ENCODE measurements around the gene LENG1. TPM values are rescaled to one million over a fixed set of nuclear protein-coding genes. Genes with fewer than 3 reads are reported as not detected.

The LENG1 gene
- total and polyA plus RNA-seq, 2 donors: 11.9 to 12.1 TPM

GRCh38 chr19:54129617-54129996, 29.9 kb downstream of the LENG1 start:
- Histone ChIP-seq H3K4me3 (ENCODE audit: low read length in 2 of 2) (no peak overlapping the region), H3K27me3 (ENCODE audit: control insufficient read depth in 2 of 2, insufficient read depth in 1 of 2, low read length in 1 of 2) (no peaks in the 10 kb centered on the region), H3K27ac (ENCODE audit: low read depth in 1 of 2, low read length in 1 of 2) (no peak overlapping the region), H3K9me3 (ENCODE audit: control insufficient read depth in 2 of 2, insufficient read depth in 1 of 2, low read length in 1 of 2) (peaks cover 2 to 4% of the 10 kb centered on the region in 2 donors), H3K4me1 (ENCODE audit: control insufficient read depth in 2 of 2, insufficient read depth in 2 of 2, low read length in 2 of 2) (no peaks in the 10 kb centered on the region), H3K36me3 (ENCODE audit: control insufficient read depth in 2 of 2, insufficient read depth in 2 of 2, low read length in 1 of 2) (peaks cover 44 to 56% of the 10 kb centered on the region in 2 donors)
- 97% methylated on average over 20 of the region's 20 CpGs for WGBS
- DNase-seq (ENCODE audit: low read depth in 6 of 9, low spot score in 9 of 9): no peak

GRCh38 chr19:54128796-54129616, 30.5 kb downstream of the LENG1 start:
- DNase-seq (ENCODE audit: low read depth in 6 of 9, low spot score in 9 of 9): no peak
- WGBS: 99% methylated on average over 41 of the region's 41 CpGs

DNA sequence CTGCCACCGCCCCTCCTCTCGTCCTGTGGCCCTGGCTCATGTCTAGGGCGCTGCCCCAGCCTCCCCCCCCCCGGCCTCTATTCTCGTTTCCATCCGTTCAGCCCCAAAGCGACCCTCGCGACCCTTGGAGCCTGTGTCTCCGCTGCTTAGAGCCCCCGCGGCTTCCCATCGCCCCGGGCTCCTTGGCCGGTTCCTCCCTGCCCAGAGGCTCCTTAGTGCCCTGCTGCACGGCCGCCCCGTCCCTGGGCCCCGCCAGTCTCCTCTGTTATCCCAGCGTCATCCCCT, 31.1 kb downstream of the LENG1 start:
- H3K9me3 ChIP-seq (ENCODE audit: control insufficient read depth in 2 of 2, insufficient read depth in 1 of 2, low read length in 1 of 2): no peaks in the 10 kb centered on the region
- H3K36me3 ChIP-seq (ENCODE audit: control insufficient read depth in 2 of 2, insufficient read depth in 2 of 2, low read length in 1 of 2): peaks cover 55 to 68% of the 10 kb centered on the region in 2 donors
- no peaks in the 10 kb centered on the region for H3K4me1 ChIP-seq (ENCODE audit: control insufficient read depth in 2 of 2, insufficient read depth in 2 of 2, low read length in 2 of 2)
- WGBS: 94% methylated on average over 20 of the region's 20 CpGs
- H3K27ac ChIP-seq (ENCODE audit: low read depth in 1 of 2, low read length in 1 of 2): no peak overlapping the region
- H3K27me3 ChIP-seq (ENCODE audit: control insufficient read depth in 2 of 2, insufficient read depth in 1 of 2, low read length in 1 of 2): no peaks in the 10 kb centered on the region
- no peak for DNase-seq (ENCODE audit: low read depth in 6 of 9, low spot score in 9 of 9)
- no peak overlapping the region for H3K4me3 ChIP-seq (ENCODE audit: low read length in 2 of 2)

More at GRCh38 chr19:54128796-54129616, 30.5 kb downstream of the LENG1 start:
- H3K36me3 ChIP-seq (ENCODE audit: control insufficient read depth in 2 of 2, insufficient read depth in 2 of 2, low read length in 1 of 2): peaks cover 49 to 62% of the 10 kb centered on the region in 2 donors
- no peaks in the 10 kb centered on the region for H3K4me1 ChIP-seq (ENCODE audit: control insufficient read depth in 2 of 2, insufficient read depth in 2 of 2, low read length in 2 of 2)
- H3K9me3 ChIP-seq (ENCODE audit: control insufficient read depth in 2 of 2, insufficient read depth in 1 of 2, low read length in 1 of 2): peaks cover 2 to 4% of the 10 kb centered on the region in 2 donors
- H3K27me3 ChIP-seq (ENCODE audit: control insufficient read depth in 2 of 2, insufficient read depth in 1 of 2, low read length in 1 of 2): no peaks in the 10 kb centered on the region
- no peak overlapping the region for H3K4me3 ChIP-seq (ENCODE audit: low read length in 2 of 2)
- H3K27ac ChIP-seq (ENCODE audit: low read depth in 1 of 2, low read length in 1 of 2): no peak overlapping the region

DNA sequence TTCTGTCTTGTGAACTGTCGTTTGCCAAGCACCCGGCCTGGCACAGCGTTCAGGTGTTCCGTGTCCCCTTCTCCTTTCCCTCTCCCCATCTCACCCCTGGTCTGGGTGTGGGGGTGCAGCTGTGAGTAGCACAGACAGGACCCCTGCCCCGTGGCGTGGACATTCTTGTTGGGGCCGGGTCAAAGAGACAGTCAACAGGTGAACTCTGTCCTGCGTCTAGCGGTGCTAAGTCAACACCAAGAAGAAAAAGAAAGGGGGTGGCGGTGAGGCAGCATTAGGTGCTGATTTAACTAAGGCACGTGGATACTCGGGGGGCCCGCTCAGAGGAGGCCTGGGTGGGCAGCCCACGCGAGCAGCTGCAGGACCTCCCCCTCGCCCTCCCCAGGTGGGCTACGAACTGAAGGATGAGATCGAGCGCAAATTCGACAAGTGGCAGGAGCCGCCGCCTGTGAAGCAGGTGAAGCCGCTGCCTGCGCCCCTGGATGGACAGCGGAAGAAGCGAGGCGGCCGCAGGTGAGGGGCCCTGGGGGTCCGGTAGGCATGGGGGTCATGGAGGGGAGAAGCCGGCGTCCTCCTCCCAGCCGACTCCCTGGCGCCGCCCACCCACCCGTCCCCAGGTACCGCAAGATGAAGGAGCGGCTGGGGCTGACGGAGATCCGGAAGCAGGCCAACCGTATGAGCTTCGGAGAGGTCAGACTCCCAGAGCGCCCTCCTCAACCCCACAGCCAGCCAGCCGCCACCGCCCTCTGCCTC, 31.7 kb downstream of the LENG1 start:
- no peaks in the 10 kb centered on the region for H3K4me1 ChIP-seq (ENCODE audit: control insufficient read depth in 2 of 2, insufficient read depth in 2 of 2, low read length in 2 of 2)
- peaks cover 57 to 73% of the 10 kb centered on the region in 2 donors for H3K36me3 ChIP-seq (ENCODE audit: control insufficient read depth in 2 of 2, insufficient read depth in 2 of 2, low read length in 1 of 2)
- 95% methylated on average over 44 of the region's 44 CpGs for WGBS
- no peak overlapping the region for H3K4me3 ChIP-seq (ENCODE audit: low read length in 2 of 2)
- H3K27me3 ChIP-seq (ENCODE audit: control insufficient read depth in 2 of 2, insufficient read depth in 1 of 2, low read length in 1 of 2): no peaks in the 10 kb centered on the region
- no peak for DNase-seq (ENCODE audit: low read depth in 6 of 9, low spot score in 9 of 9)
- H3K27ac ChIP-seq (ENCODE audit: low read depth in 1 of 2, low read length in 1 of 2): no peak overlapping the region
- no peaks in the 10 kb centered on the region for H3K9me3 ChIP-seq (ENCODE audit: control insufficient read depth in 2 of 2, insufficient read depth in 1 of 2, low read length in 1 of 2)

- H3K4me1 ChIP-seq (ENCODE audit: control insufficient read depth in 2 of 2, insufficient read depth in 2 of 2, low read length in 2 of 2): no peaks in the 10 kb centered on the region
- H3K9me3 ChIP-seq (ENCODE audit: control insufficient read depth in 2 of 2, insufficient read depth in 1 of 2, low read length in 1 of 2): no peaks in the 10 kb centered on the region
- peaks cover 59 to 83% of the 10 kb centered on the region in 2 donors for H3K36me3 ChIP-seq (ENCODE audit: control insufficient read depth in 2 of 2, insufficient read depth in 2 of 2, low read length in 1 of 2)
- WGBS: 96% methylated on average over 9 of the region's 9 CpGs
- no peaks in the 10 kb centered on the region for H3K27me3 ChIP-seq (ENCODE audit: control insufficient read depth in 2 of 2, insufficient read depth in 1 of 2, low read length in 1 of 2)
- no peak for DNase-seq (ENCODE audit: low read depth in 6 of 9, low spot score in 9 of 9)
- H3K27ac ChIP-seq (ENCODE audit: low read depth in 1 of 2, low read length in 1 of 2): no peak overlapping the region
- no peak overlapping the region for H3K4me3 ChIP-seq (ENCODE audit: low read length in 2 of 2)
Observed at GRCh38 chr19:54125713-54126112, 33.8 kb downstream of the LENG1 start.

DNA sequence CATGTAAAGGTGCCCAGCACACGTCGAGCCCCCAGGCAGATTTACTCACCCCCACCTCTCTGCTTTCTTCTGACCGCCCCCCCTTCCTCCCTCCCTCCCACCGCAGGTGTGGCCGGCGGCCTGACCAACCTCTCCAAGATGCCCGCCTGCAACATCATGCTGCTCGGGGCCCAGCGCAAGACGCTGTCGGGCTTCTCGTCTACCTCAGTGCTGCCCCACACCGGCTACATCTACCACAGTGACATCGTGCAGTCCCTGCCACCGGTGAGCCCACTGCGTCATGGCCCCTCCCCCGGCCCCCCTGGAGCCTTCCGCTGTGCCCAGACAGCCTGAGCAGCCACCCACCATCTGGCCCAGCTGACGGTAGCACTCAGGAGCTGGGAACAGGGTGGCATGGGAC, 35.1 kb downstream of the LENG1 start:
- H3K4me3 ChIP-seq (ENCODE audit: low read length in 2 of 2): no peak overlapping the region
- H3K9me3 ChIP-seq (ENCODE audit: control insufficient read depth in 2 of 2, insufficient read depth in 1 of 2, low read length in 1 of 2): no peaks in the 10 kb centered on the region
- DNase-seq (ENCODE audit: low read depth in 6 of 9, low spot score in 9 of 9): no peak
- peaks cover 62 to 86% of the 10 kb centered on the region in 2 donors for H3K36me3 ChIP-seq (ENCODE audit: control insufficient read depth in 2 of 2, insufficient read depth in 2 of 2, low read length in 1 of 2)
- H3K27me3 ChIP-seq (ENCODE audit: control insufficient read depth in 2 of 2, insufficient read depth in 1 of 2, low read length in 1 of 2): no peaks in the 10 kb centered on the region
- WGBS: 98% methylated on average over 19 of the region's 19 CpGs
- no peak overlapping the region for H3K27ac ChIP-seq (ENCODE audit: low read depth in 1 of 2, low read length in 1 of 2)
- no peaks in the 10 kb centered on the region for H3K4me1 ChIP-seq (ENCODE audit: control insufficient read depth in 2 of 2, insufficient read depth in 2 of 2, low read length in 2 of 2)

DNA sequence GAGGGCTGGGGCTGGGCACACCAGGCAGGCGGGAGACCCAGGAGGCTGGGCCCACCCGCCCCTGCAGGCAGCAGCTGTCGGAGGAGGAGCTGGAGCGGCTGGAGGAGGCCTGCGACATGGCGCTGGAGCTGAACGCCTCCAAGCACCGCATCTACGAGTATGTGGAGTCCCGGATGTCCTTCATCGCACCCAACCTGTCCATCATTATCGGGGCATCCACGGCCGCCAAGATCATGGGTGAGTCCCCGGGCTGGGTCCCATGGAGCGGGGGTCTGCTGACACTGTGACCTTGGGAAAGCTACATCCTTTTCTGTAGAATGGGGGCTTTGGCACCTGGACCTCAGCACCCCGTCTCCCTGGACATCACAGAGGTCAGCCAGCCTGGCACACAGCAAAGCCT, 35.8 kb downstream of the LENG1 start:
- H3K36me3 ChIP-seq (ENCODE audit: control insufficient read depth in 2 of 2, insufficient read depth in 2 of 2, low read length in 1 of 2): peaks cover 59 to 79% of the 10 kb centered on the region in 2 donors
- H3K4me3 ChIP-seq (ENCODE audit: low read length in 2 of 2): no peak overlapping the region
- H3K27ac ChIP-seq (ENCODE audit: low read depth in 1 of 2, low read length in 1 of 2): no peak overlapping the region
- no peaks in the 10 kb centered on the region for H3K4me1 ChIP-seq (ENCODE audit: control insufficient read depth in 2 of 2, insufficient read depth in 2 of 2, low read length in 2 of 2)
- H3K9me3 ChIP-seq (ENCODE audit: control insufficient read depth in 2 of 2, insufficient read depth in 1 of 2, low read length in 1 of 2): no peaks in the 10 kb centered on the region
- no peaks in the 10 kb centered on the region for H3K27me3 ChIP-seq (ENCODE audit: control insufficient read depth in 2 of 2, insufficient read depth in 1 of 2, low read length in 1 of 2)
- no peak for DNase-seq (ENCODE audit: low read depth in 6 of 9, low spot score in 9 of 9)
- WGBS: 98% methylated on average over 17 of the region's 17 CpGs

- Histone ChIP-seq H3K36me3 (ENCODE audit: control insufficient read depth in 2 of 2, insufficient read depth in 2 of 2, low read length in 1 of 2) (peaks cover 51 to 66% of the 10 kb centered on the region in 2 donors), H3K4me1 (ENCODE audit: control insufficient read depth in 2 of 2, insufficient read depth in 2 of 2, low read length in 2 of 2) (peaks cover 4 to 10% of the 10 kb centered on the region in 2 donors), H3K9me3 (ENCODE audit: control insufficient read depth in 2 of 2, insufficient read depth in 1 of 2, low read length in 1 of 2) (no peaks in the 10 kb centered on the region), H3K27me3 (ENCODE audit: control insufficient read depth in 2 of 2, insufficient read depth in 1 of 2, low read length in 1 of 2) (no peaks in the 10 kb centered on the region), H3K27ac (ENCODE audit: low read depth in 1 of 2, low read length in 1 of 2) (no peak overlapping the region), H3K4me3 (ENCODE audit: low read length in 2 of 2) (no peak overlapping the region)
- 98% methylated on average over 10 of the region's 10 CpGs for WGBS
- DNase-seq (ENCODE audit: low read depth in 6 of 9, low spot score in 9 of 9): no peak
Observed at GRCh38 chr19:54121259-54121658, 38.3 kb downstream of the LENG1 start.
